Activated CD8-positive, alpha-beta memory T cell treated with anti-CD3 and anti-CD28 coated beads, Interleukin-2, amount 50 U/mL, for 4 hours (primary cell): Measurements from ENCODE around the gene ALOX5AP.
"Not testable (repeated sequence)": the region's sequence is repeated elsewhere in the genome, so short reads cannot be mapped to it uniquely, and the experiment has no call there.

ENCODE experiments used
- DNase-seq: peaks from one replicate; pipeline ENCODE4 v3.0.0-alpha.2; 2020

The ALOX5AP gene

GRCh38 chr13:30739237-30739528, 3.8 kb downstream of the ALOX5AP start:
- DNase-seq: no peak

GRCh38 chr13:30739761-30740642, 4.7 kb downstream of the ALOX5AP start:
- peak; percentile 60 for DNase-seq

GRCh38 chr13:30742901-30743300, 7.6 kb downstream of the ALOX5AP start:
- DNase-seq: no peak

GRCh38 chr13:30743319-30744055, 8.1 kb downstream of the ALOX5AP start:
- no peak for DNase-seq

GRCh38 chr13:30744056-30744680, 8.8 kb downstream of the ALOX5AP start:
- peak; percentile 81 for DNase-seq

GRCh38 chr13:30744681-30745077, 9.3 kb downstream of the ALOX5AP start:
- DNase-seq: no peak

- no peak for DNase-seq
These were observed 10.8 kb downstream of the ALOX5AP start for GRCh38 chr13:30745906-30746686.

GRCh38 chr13:30746791-30747190, 11.4 kb downstream of the ALOX5AP start:
- DNase-seq: no peak

GRCh38 chr13:30747845-30748244, 12.5 kb downstream of the ALOX5AP start:
- not testable (repeated sequence) for DNase-seq

- DNase-seq: no peak
These were observed 13.4 kb downstream of the ALOX5AP start for GRCh38 chr13:30748717-30749116.

- DNase-seq: no peak
These were observed 14.7 kb downstream of the ALOX5AP start for GRCh38 chr13:30750036-30750435.

- DNase-seq: no peak
These were observed 16.0 kb downstream of the ALOX5AP start for GRCh38 chr13:30751183-30751933.

- no peak for DNase-seq
These were observed 17.0 kb downstream of the ALOX5AP start for GRCh38 chr13:30752201-30752797.

GRCh38 chr13:30753030-30753616, 17.8 kb downstream of the ALOX5AP start:
- no peak for DNase-seq

- DNase-seq: no peak
These were observed 20.3 kb downstream of the ALOX5AP start for GRCh38 chr13:30755678-30756077.

- no peak for DNase-seq
These were observed 21.8 kb downstream of the ALOX5AP start for GRCh38 chr13:30757026-30757742.

- DNase-seq: no peak
These were observed 24.4 kb downstream of the ALOX5AP start for GRCh38 chr13:30759748-30760147.

- no peak for DNase-seq
These were observed 27.3 kb downstream of the ALOX5AP start for GRCh38 chr13:30762643-30763042.

GRCh38 chr13:30763786-30764413, 28.6 kb downstream of the ALOX5AP start:
- DNase-seq: no peak

- DNase-seq: no peak
These were observed 30.9 kb downstream of the ALOX5AP start for GRCh38 chr13:30766231-30766630.
